ENCODE results near the gene RIT1.

DNA sequence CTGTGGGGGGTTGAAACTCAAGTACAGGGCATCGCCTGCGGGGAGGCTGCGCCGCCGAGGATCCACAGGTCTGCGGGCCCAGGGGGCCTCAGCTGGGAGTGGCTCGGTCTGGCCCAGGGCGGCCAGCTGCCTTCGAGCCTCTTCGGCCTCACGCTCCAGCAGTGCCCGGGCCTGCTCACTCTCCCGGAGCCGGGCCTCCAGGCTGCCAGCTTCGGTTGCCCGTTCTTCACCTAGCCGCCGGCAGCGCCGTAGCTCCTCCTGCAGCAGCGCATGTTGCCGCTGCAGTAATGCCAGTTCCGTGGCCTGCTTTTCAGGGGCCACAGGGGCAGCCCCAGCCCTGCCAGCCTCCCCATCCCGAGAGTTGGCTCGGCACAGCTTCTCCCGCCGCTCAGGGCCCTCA lies 39.7 kb upstream of the RIT1 start:
- TF ChIP-seq POLR2A (IDR thresholded peaks at IDR 0.05) = no peak
- TF ChIP-seq, protein P1, sequence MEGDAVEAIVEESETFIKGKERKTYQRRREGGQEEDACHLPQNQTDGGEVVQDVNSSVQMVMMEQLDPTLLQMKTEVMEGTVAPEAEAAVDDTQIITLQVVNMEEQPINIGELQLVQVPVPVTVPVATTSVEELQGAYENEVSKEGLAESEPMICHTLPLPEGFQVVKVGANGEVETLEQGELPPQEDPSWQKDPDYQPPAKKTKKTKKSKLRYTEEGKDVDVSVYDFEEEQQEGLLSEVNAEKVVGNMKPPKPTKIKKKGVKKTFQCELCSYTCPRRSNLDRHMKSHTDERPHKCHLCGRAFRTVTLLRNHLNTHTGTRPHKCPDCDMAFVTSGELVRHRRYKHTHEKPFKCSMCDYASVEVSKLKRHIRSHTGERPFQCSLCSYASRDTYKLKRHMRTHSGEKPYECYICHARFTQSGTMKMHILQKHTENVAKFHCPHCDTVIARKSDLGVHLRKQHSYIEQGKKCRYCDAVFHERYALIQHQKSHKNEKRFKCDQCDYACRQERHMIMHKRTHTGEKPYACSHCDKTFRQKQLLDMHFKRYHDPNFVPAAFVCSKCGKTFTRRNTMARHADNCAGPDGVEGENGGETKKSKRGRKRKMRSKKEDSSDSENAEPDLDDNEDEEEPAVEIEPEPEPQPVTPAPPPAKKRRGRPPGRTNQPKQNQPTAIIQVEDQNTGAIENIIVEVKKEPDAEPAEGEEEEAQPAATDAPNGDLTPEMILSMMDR (IDR thresholded peaks at IDR 0.05) = no peak

Measured in testis (tissue), 2 donors.